ENCODE measurements around the gene SHF. TPM values are rescaled to one million over a fixed set of nuclear protein-coding genes. Genes with fewer than 3 reads are reported as not detected.

SHF gene
- total RNA-seq, 1 experiment from 2014 or later, result 21.7 TPM

- no CpG with 5 or more reads among the region's 3 CpGs for WGBS (ENCODE audit: extremely low coverage, insufficient read length, low lambda C conversion rate)
- H3K4me3 Mint-ChIP-seq, result no peak overlapping the region; a peak in 1 of 5 replicates
Measured at GRCh38 chr15:45201557-45201859, 13.7 kb upstream of the SHF start.

More at GRCh38 chr15:45201557-45201859, 13.7 kb upstream of the SHF start:
- DNase-seq, result no peak
- peaks cover 12 to 15% of the 10 kb centered on the region in 2 experiments for H3K4me1 Mint-ChIP-seq
- Histone ChIP-seq H2BK20ac (ENCODE audit: low read depth, low read length, poor library complexity, severe bottlenecking) (no peak overlapping the region), H2BK15ac (ENCODE audit: low read depth, low read length) (no peak overlapping the region), H3K27ac (ENCODE audit: insufficient read length, low read depth, low read length) (no peak overlapping the region), H3K4me2 (ENCODE audit: insufficient read depth, insufficient read length, low read length) (no peak overlapping the region), H4K5ac (ENCODE audit: insufficient read length, low read depth, low read length) (no peak overlapping the region), H3T11ph (ENCODE audit: low read length) (no peak overlapping the region), H2BK5ac (ENCODE audit: insufficient read length, low read length) (no peak overlapping the region), H4K20me1 (ENCODE audit: control insufficient read depth, insufficient read depth, insufficient read length) (no peaks in the 10 kb centered on the region), H3K9me3 (ENCODE audit: control insufficient read depth, low read depth, low read length) (no peaks in the 10 kb centered on the region), H4K8ac (replicated peaks; ENCODE audit: insufficient read length, low read depth, low read length) (no peak overlapping the region), H2BK12ac (ENCODE audit: insufficient read length, low read depth, low read length) (no peak overlapping the region), H3K9ac (ENCODE audit: extremely low read depth, insufficient read length, low read length) (no peak overlapping the region), H3K14ac (ENCODE audit: insufficient read depth, low read length) (no peak overlapping the region), H3K23ac (ENCODE audit: insufficient read length, low read depth, low read length) (no peak overlapping the region), H4K91ac (ENCODE audit: insufficient read length, low read depth, low read length) (no peak overlapping the region), H3K56ac (ENCODE audit: insufficient read length, low read depth, low read length) (no peak overlapping the region), H3K27me3 (ENCODE audit: insufficient read depth, low read length) (no peaks in the 10 kb centered on the region), H3K79me1 (ENCODE audit: insufficient read depth, low read depth, low read length, poor library complexity, severe bottlenecking) (no peaks in the 10 kb centered on the region), H3K4ac (ENCODE audit: low read depth, low read length) (no peak overlapping the region), H3K23me2 (ENCODE audit: insufficient read length, low read depth, low read length, poor library complexity, severe bottlenecking) (peaks cover 14% of the 10 kb centered on the region), H2AK5ac (ENCODE audit: insufficient read length, low read length) (no peak overlapping the region), H3K4me1 (ENCODE audit: insufficient read depth, low read length) (no peaks in the 10 kb centered on the region), H2BK120ac (ENCODE audit: low read depth, low read length, poor library complexity, severe bottlenecking) (no peak overlapping the region), H3K18ac (ENCODE audit: insufficient read length, low read depth, low read length) (no peak overlapping the region), H3K79me2 (ENCODE audit: insufficient read depth, low read length) (no peaks in the 10 kb centered on the region), H2AFZ (ENCODE audit: low read length) (no peak overlapping the region)
- peaks cover 7% of the 10 kb centered on the region for H3K27me3 Mint-ChIP-seq (ENCODE audit: low read depth)
- no peak for TF ChIP-seq CTCF (conservative IDR thresholded peaks at IDR 0.05)
- H3K9me3 Mint-ChIP-seq, result peaks cover 0 to 6% of the 10 kb centered on the region in 2 experiments; a peak in 3 of 5 replicates
- H3K27ac Mint-ChIP-seq, result no peak overlapping the region
- no peaks in the 10 kb centered on the region; a peak in 1 of 7 replicates for H3K36me3 Mint-ChIP-seq (ENCODE audit: insufficient read depth in 1 of 3, low read depth in 3 of 3)
